Measurements from ENCODE around the gene KIF6.

DNA sequence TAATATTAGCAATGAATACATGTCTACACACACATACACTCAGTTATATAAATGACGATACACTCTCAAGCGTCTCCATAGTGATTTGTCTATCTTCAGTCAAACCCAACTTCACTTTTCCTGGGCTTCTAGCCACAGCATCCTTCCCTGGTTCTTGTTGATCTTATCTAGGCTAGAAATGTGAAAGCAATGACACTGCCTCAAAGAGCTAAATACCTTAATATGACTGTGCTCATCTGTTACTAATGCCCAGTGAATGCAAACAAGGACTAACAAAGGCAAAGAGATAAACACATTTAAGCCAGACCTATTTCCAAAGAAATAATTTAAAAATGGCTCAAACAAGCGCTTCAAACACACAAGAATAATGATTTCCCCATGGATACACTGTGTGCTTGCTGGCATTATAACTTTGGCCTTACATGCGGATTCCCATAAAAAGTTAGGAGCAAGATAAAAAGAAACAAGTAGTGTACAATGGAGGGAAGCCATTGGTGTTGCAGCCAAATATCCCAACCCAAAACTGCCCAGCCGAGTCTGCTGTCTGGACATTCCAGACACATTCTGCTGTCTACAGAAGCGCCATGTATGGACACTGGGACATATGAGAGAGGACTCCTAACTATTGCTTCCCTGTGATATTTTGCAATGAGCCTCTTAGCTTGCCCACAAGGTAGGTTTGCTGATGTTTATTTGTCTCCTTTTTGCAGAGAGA lies 47.5 kb upstream of the KIF6 start:
- TF ChIP-seq HDAC2 (IDR thresholded peaks at IDR 0.05; ENCODE audit: borderline replicate concordance in 1 of 2, low read depth in 2 of 2, low read length in 2 of 2) (no peak), EZH2 (IDR thresholded peaks at IDR 0.05; ENCODE audit: low read depth, low read length, severe bottlenecking) (no peak), POLR2AphosphoS5 (IDR thresholded peaks at IDR 0.05; ENCODE audit: low read depth, low read length) (no peak), TEAD4 (IDR thresholded peaks at IDR 0.05; ENCODE audit: low read depth, low read length) (no peak), CHD1 (IDR thresholded peaks at IDR 0.05; ENCODE audit: low read depth, low read length) (no peak), POLR2A (IDR thresholded peaks at IDR 0.05; ENCODE audit: control extremely low read depth in 1 of 2, low read depth in 2 of 2, low read length in 2 of 2) (no peak), SRF (IDR thresholded peaks at IDR 0.05; ENCODE audit: low read depth, low read length) (no peak), KDM1A (IDR thresholded peaks at IDR 0.05; ENCODE audit: borderline replicate concordance, low read length) (no peak)
- TF ChIP-seq, protein P1, sequence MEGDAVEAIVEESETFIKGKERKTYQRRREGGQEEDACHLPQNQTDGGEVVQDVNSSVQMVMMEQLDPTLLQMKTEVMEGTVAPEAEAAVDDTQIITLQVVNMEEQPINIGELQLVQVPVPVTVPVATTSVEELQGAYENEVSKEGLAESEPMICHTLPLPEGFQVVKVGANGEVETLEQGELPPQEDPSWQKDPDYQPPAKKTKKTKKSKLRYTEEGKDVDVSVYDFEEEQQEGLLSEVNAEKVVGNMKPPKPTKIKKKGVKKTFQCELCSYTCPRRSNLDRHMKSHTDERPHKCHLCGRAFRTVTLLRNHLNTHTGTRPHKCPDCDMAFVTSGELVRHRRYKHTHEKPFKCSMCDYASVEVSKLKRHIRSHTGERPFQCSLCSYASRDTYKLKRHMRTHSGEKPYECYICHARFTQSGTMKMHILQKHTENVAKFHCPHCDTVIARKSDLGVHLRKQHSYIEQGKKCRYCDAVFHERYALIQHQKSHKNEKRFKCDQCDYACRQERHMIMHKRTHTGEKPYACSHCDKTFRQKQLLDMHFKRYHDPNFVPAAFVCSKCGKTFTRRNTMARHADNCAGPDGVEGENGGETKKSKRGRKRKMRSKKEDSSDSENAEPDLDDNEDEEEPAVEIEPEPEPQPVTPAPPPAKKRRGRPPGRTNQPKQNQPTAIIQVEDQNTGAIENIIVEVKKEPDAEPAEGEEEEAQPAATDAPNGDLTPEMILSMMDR (IDR thresholded peaks at IDR 0.05; ENCODE audit: control extremely low read depth in 1 of 3, insufficient read depth in 1 of 3, low read depth in 1 of 3, low read length in 3 of 3) = no peak
- TF ChIP-seq, protein P2, sequence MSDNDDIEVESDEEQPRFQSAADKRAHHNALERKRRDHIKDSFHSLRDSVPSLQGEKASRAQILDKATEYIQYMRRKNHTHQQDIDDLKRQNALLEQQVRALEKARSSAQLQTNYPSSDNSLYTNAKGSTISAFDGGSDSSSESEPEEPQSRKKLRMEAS (IDR thresholded peaks at IDR 0.05) = no peak
- TF ChIP-seq, protein P3, sequence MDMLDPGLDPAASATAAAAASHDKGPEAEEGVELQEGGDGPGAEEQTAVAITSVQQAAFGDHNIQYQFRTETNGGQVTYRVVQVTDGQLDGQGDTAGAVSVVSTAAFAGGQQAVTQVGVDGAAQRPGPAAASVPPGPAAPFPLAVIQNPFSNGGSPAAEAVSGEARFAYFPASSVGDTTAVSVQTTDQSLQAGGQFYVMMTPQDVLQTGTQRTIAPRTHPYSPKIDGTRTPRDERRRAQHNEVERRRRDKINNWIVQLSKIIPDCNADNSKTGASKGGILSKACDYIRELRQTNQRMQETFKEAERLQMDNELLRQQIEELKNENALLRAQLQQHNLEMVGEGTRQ (IDR thresholded peaks at IDR 0.05; ENCODE audit: low read length) = no peak

All from H1 (cell line).